Dermis blood vessel endothelial cell (primary cell): ENCODE measurements around the gene ACE2. TPM values are rescaled to one million over a fixed set of nuclear protein-coding genes. Genes with fewer than 3 reads are reported as not detected.

Experiments
- DNase-seq: peaks from one replicate; pipeline ENCODE4 v3.0.0; 2010
- total RNA-seq: library from RNA; depleted of rRNA; stranded (reverse); fragments of >200 nt; gene quantifications from 2 replicates; pipeline ENCODE4 v1.2.3, GENCODE V29; 2014

The ACE2 gene
- total RNA-seq, 1 donor from 2014 or later, result not detected

- DNase-seq, result no peak
Observed at GRCh38 chrX:15570145-15570544, 30.6 kb downstream of the ACE2 start.

GRCh38 chrX:15567886-15568616 lies 32.7 kb downstream of the ACE2 start:
- no peak for DNase-seq

GRCh38 chrX:15567267-15567666 lies 33.5 kb downstream of the ACE2 start:
- DNase-seq, result no peak

DNA sequence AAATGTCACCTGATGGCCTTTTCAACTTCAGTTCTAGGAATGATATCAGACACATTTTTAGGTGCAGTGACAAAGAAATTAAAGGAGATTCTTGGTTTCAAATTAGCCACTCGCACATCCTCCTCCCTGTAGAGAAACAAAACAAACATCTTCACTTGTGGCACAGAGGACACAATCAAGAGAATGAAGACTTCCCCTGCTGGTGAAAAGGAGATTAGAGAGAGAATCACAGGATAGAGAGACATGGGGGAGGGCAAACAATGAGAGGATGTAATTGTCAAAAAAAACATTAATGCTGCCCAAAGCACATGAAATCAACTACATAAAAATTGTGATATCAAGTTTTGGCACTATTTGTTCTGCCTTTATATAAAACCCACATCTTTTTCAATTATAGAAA lies 34.5 kb downstream of the ACE2 start:
- peak; percentile 29 for DNase-seq

DNA sequence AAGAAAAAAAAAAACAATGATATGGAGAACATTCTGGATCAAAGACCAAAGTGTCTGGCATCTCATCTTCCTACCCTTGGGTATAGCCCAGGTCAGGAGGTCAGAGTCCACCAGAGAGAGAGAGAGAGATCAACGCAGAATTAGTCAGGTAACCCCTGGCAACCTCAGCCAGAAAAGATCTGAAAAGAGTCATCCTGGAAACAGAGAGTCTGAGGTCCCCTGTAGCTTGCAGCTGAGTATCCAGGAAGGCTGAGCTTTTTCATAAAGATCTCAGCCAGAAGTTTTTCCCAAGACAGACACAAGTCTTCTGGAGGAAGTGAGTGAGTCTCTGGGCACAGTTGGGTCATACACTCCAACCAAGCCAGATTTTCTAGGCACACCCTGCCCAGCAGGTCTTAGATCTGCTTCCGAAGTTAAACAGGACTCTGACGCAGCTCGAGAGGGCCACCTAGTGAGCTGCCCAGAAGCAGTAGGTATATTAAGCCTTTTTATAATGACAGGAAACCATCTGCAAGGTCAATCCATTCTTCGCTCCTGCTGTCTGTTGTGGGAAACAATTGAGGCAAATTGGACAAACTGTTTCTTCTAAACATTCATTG lies 35.7 kb downstream of the ACE2 start:
- DNase-seq, result peak; percentile 89

GRCh38 chrX:15563056-15563455 lies 37.7 kb downstream of the ACE2 start:
- DNase-seq, result no peak

DNA sequence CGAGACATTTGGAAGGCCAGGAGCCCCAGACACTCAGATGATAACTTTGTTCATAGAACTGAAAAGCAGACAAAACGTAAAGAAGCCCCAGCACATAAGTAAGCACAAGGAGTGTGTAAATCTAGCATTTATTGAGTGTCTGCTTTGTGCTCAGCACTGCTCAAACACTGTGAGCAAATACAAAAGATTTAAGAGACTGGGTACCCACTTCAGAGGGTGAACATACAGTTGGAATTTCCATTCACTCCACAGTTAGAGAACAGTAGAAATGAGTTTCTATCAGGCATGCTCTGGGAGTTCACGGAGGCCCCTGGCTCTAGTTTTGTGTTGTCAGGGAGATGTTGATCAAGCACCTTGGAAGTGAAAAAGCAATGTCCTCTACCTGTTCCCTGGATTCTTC lies 39.8 kb downstream of the ACE2 start:
- no peak for DNase-seq

- DNase-seq, result no peak
Observed at GRCh38 chrX:15559227-15559626, 41.5 kb downstream of the ACE2 start.

- no peak for DNase-seq
Observed at GRCh38 chrX:15549189-15550012, 51.4 kb downstream of the ACE2 start.

DNA sequence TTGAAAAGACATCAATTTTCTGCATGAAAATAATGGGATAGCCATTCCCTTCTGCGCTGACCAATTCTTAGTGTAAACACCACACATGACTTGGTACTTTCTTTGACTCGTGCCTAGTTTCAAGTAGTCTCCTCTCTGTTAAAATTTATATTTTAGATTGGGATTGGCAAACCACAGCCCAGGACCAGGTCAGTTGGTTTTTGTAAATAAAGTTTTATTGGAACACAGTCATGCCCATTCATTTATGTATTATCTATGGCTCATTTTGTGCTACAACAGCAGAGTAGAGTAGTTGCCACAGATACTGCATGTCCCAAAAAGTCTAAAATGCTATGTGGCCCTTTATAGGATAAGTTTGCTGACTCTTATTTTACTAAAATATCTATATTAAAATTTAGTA lies 53.4 kb downstream of the ACE2 start:
- DNase-seq, result no peak

- DNase-seq, result no peak
Observed at GRCh38 chrX:15546745-15547144, 54.0 kb downstream of the ACE2 start.

GRCh38 chrX:15530318-15530717 lies 70.4 kb downstream of the ACE2 start:
- DNase-seq, result no peak

DNA sequence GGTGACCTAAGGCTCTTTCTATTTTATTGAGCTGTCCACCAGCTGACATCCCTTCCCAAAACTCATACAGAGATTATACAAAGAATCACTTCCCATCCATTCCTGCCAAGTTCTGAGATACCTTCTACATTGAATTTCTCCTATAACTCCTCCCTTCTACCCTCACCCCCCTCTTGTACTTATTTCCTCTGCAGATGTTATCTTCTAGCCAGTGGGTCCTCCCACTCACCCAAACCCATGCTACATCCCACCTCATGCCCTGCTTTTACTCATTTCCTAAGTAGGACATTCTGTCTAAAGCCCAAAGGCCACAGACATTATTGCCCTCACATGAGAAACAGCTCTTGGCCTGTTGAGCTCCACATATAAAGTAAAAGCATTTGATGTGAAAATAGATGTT lies 71.6 kb downstream of the ACE2 start:
- peak; percentile 32 for DNase-seq

- peak; percentile 42 for DNase-seq
Observed at GRCh38 chrX:15525664-15526416, 74.9 kb downstream of the ACE2 start.

DNA sequence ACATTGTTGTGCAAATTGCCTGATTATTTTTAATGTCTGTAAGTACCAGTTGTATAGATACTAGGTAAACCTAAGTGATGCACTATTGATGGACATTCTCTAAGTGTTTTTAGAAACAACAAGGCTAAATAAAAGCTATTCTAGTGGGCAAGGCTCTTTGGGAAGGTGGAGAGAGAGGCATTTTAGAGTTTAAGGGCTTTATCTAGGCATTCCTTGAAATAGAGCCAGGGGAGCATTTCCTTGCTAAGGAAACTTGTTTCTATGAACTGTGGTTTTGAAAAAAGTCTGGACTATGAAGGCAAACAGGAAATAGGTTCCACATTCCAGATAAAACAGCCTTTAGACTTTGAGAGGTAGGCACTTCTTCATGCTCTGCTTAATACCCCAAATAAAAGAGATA lies 76.3 kb downstream of the ACE2 start:
- DNase-seq, result peak; percentile 80

GRCh38 chrX:15523088-15523487 lies 77.7 kb downstream of the ACE2 start:
- DNase-seq, result no peak

GRCh38 chrX:15522464-15522863 lies 78.3 kb downstream of the ACE2 start:
- no peak for DNase-seq

DNA sequence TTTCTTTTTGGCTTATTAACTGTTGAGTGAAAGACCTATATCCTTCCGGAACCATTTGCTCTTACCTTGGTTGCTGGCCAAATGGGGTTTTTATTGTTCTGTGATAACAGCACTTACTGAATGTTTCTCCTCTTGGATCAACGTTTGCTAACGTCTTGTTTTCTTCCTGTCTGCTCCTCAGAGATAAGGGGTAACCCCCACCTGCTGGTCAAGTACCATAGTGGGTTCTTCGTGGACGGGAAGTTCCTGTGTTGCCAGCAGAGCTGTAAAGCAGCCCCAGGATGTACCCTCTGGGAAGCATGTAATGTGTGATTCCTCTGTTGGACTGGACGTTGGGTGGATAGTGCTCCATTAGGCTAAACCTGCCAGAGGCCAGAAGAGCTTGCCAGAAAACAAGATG lies 84.8 kb downstream of the ACE2 start:
- DNase-seq, result peak; percentile 94

- DNase-seq, result no peak
Observed at GRCh38 chrX:15514279-15514678, 86.5 kb downstream of the ACE2 start.

- peak; percentile 40 for DNase-seq
Observed at GRCh38 chrX:15512401-15512965, 88.3 kb downstream of the ACE2 start.

DNA sequence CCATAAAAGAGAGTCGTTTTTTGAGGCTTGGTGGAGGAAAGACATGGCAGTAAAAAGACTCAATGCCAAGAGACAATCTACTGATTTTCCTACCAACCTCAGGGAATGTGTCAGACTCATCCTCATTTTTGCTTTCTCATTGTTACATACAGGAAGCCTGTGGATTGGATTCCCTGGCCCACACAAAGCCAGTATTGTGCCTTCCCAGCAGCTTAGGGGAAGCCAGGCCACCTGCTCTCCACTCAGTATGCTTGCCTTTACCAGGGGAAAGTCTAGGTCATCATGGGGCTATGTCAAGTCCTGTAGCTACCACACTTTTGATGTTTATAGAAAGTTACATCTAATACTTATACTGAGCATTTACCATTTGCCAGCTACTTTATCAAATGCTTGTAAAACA lies 89.2 kb downstream of the ACE2 start:
- peak; percentile 88 for DNase-seq
